ENCODE measurements around the gene ACVRL1.

The ACVRL1 gene

GRCh38 chr12:51867796-51868428 lies 39.4 kb upstream of the ACVRL1 start:
- no peak for TF ChIP-seq MAX (IDR thresholded peaks at IDR 0.05; ENCODE audit: low read depth, low read length)
- no peak for TF ChIP-seq MYC (IDR thresholded peaks at IDR 0.05; ENCODE audit: low read depth, low read length)
- TF ChIP-seq POLR2A (IDR thresholded peaks at IDR 0.05; ENCODE audit: extremely low read depth, insufficient read length) = no peak
- TF ChIP-seq CTCF (IDR thresholded peaks at IDR 0.05; ENCODE audit: low read depth, low read length) = no peak
- no peak overlapping the region for H3K4me3 ChIP-seq (ENCODE audit: low read depth, low read length)
- no peak for DNase-seq (ENCODE audit: low read depth)

GRCh38 chr12:51868821-51869495 lies 38.3 kb upstream of the ACVRL1 start:
- 0 out of 2 replicates have a peak, but pooled peaks have one; percentile 12 for TF ChIP-seq MAX (IDR thresholded peaks at IDR 0.05; ENCODE audit: low read depth, low read length)
- no peak for TF ChIP-seq POLR2A (IDR thresholded peaks at IDR 0.05; ENCODE audit: extremely low read depth, insufficient read length)
- H3K4me3 ChIP-seq (ENCODE audit: low read depth, low read length) = no peak overlapping the region
- peak; percentile 58 for DNase-seq (ENCODE audit: low read depth)

GRCh38 chr12:51869496-51869865 lies 37.8 kb upstream of the ACVRL1 start:
- TF ChIP-seq CTCF (IDR thresholded peaks at IDR 0.05; ENCODE audit: low read depth, low read length) (no peak), MAX (IDR thresholded peaks at IDR 0.05; ENCODE audit: low read depth, low read length) (no peak), MYC (IDR thresholded peaks at IDR 0.05; ENCODE audit: low read depth, low read length) (no peak), POLR2A (IDR thresholded peaks at IDR 0.05; ENCODE audit: extremely low read depth, insufficient read length) (no peak)
- DNase-seq (ENCODE audit: low read depth) = no peak

GRCh38 chr12:51869931-51870330 lies 37.4 kb upstream of the ACVRL1 start:
- no peak for DNase-seq (ENCODE audit: low read depth)
- H3K4me3 ChIP-seq (ENCODE audit: low read depth, low read length) = no peak overlapping the region
- TF ChIP-seq MYC (IDR thresholded peaks at IDR 0.05; ENCODE audit: low read depth, low read length) (no peak), MAX (IDR thresholded peaks at IDR 0.05; ENCODE audit: low read depth, low read length) (no peak), CTCF (IDR thresholded peaks at IDR 0.05; ENCODE audit: low read depth, low read length) (no peak), POLR2A (IDR thresholded peaks at IDR 0.05; ENCODE audit: extremely low read depth, insufficient read length) (no peak)

More at GRCh38 chr12:51869496-51869865, 37.8 kb upstream of the ACVRL1 start:
- H3K4me3 ChIP-seq (ENCODE audit: low read depth, low read length) = no peak overlapping the region

GRCh38 chr12:51870504-51870903 lies 36.8 kb upstream of the ACVRL1 start:
- TF ChIP-seq MYC (IDR thresholded peaks at IDR 0.05; ENCODE audit: low read depth, low read length) = no peak
- no peak for TF ChIP-seq POLR2A (IDR thresholded peaks at IDR 0.05; ENCODE audit: extremely low read depth, insufficient read length)
- DNase-seq (ENCODE audit: low read depth) = no peak
- no peak overlapping the region for H3K4me3 ChIP-seq (ENCODE audit: low read depth, low read length)

- TF ChIP-seq CTCF (IDR thresholded peaks at IDR 0.05; ENCODE audit: low read depth, low read length) = peak; percentile 55
- TF ChIP-seq MAX (IDR thresholded peaks at IDR 0.05; ENCODE audit: low read depth, low read length) = no peak
- no peak overlapping the region for H3K4me3 ChIP-seq (ENCODE audit: low read depth, low read length)
- peak; percentile 79 for DNase-seq (ENCODE audit: low read depth)
These were observed 36.2 kb upstream of the ACVRL1 start for GRCh38 chr12:51871126-51871525.
